Adipocyte (in vitro differentiated cells): ENCODE data around the gene TNNC1.

ENCODE experiments used
- DNase-seq: peaks from one replicate; pipeline ENCODE4 v3.0.0-alpha.2; 2015; ENCODE audit warnings: low read depth
- H3K27me3 ChIP-seq: replicated peaks from 2 replicates; pipeline ENCODE4 v1.7.0; 2013; ENCODE audit warnings: mild to moderate bottlenecking, low read length, moderate library complexity; ENCODE audit not compliant: control insufficient read depth, insufficient read depth
- H3K36me3 ChIP-seq: 2 replicates; pipeline ENCODE4 v1.7.0; 2013; ENCODE audit warnings: low read length, mild to moderate bottlenecking, moderate library complexity; ENCODE audit not compliant: control insufficient read depth, insufficient read depth, severe bottlenecking
- H3K4me1 ChIP-seq: 2 replicates; pipeline ENCODE4 v1.7.0; 2013; ENCODE audit warnings: mild to moderate bottlenecking, low read length, moderate library complexity; ENCODE audit not compliant: control insufficient read depth, insufficient read depth
- H3K4me3 ChIP-seq: 2 replicates; pipeline ENCODE4 v1.7.0; 2013; ENCODE audit warnings: mild to moderate bottlenecking, low read length, moderate library complexity
- H3K9ac ChIP-seq: 2 replicates; pipeline ENCODE4 v1.7.0; 2013; ENCODE audit warnings: mild to moderate bottlenecking, low read length, moderate library complexity
- H3K9me3 ChIP-seq: 2 replicates; pipeline ENCODE4 v1.7.0; 2013; ENCODE audit warnings: mild to moderate bottlenecking, low read length, moderate library complexity; ENCODE audit not compliant: control insufficient read depth

Gene TNNC1

DNA sequence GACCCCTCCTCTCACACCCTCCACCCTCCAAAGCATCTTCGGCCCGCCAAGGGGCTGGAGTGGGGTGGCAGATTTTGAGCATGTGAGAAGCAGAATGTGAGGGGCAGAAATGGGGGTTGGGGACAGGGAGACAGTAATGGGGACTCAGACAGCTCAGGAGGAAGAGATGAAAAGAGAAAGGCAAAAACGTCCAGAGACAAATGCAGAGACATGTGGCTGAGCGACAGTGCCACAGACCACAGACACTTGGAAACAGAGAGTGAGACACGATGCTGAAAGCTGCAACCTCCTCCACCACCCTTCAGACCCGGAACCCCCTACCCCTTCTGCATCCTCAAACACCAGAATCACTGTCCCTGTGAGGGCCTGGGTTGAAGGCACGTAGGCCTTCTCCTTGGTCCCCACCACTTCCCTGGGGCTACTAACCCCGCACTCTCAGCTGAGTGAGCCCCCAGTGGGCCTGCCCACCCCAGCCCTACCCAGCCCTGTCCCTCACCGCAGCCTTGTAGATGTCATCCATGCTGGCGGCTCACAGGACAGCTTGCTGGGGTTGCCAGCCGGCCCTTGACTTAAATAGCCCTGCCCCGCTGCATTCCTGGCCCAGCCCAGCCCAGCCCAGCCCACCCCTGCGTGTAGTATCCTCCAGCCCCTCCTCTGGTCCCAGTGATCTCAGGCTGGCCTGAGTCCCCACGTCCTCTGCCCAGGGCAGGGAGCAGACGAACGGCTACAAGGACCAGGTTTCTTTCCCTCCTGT is at the start of gene TNNC1:
TNNC1 (minus strand) TSS at position 546 of the 754 bp plus-strand sequence; CDS start at position 520, 26 bp downstream.
- H3K36me3 ChIP-seq = peaks cover 15% of the 10 kb centered on the region
- H3K9me3 ChIP-seq = no peaks in the 10 kb centered on the region
- H3K27me3 ChIP-seq = no peaks in the 10 kb centered on the region
- H3K4me3 ChIP-seq = peak within 1 kb of the TSS; percentile 98
- no peak for DNase-seq
- peak within 1 kb of the TSS; percentile 89 for H3K9ac ChIP-seq
- H3K4me1 ChIP-seq = peaks cover 15% of the 10 kb centered on the region

DNA sequence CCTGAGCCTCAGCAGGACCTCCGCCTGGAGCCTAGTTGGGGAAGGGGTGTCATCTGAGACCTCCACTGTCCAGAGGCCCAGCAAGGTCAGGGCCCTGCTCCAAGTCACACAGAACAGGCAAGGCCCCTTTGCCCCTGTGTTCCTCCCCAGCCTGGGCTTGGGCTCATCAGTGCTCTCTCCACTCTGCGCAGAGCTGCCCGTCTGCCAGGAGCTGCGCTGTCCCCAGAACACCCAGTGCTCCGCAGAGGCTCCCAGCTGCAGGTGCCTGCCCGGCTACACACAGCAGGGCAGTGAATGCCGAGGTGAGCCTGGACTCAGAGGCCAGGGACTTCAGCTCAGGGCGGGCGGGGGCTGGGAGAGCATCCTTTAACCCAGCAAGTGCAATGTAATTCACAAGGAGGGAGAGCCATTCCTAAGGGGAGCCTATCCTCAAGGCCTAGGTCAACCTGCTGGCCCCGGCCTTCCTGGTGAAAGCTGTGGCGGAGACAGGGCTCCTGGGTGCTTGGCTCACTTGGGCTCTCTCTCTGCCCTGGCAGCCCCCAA is 49.0 kb upstream of the TNNC1 start:
- Histone ChIP-seq H3K9ac (no peak overlapping the region), H3K4me3 (no peak overlapping the region), H3K36me3 (no peaks in the 10 kb centered on the region), H3K27me3 (peaks cover 13% of the 10 kb centered on the region), H3K9me3 (no peaks in the 10 kb centered on the region), H3K4me1 (peaks cover 11% of the 10 kb centered on the region)
- no peak for DNase-seq

DNA sequence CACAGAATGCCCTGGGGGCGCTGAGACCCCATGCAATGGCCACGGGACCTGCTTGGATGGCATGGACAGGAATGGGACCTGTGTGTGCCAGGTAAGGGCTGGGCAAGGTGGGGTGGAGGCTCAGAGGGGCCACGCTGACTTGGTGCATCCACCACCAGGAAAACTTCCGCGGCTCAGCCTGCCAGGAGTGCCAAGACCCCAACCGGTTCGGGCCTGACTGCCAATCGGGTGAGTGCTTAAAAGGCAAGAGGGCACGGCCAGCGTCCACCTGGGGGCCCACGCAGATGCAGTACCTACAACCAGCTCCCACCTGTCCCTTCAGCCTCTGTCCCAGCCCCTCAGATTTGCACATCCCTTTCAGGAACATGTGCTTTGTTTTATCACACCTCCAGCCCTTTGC is 48.2 kb upstream of the TNNC1 start:
- Histone ChIP-seq H3K9me3 (no peaks in the 10 kb centered on the region), H3K9ac (no peak overlapping the region), H3K36me3 (no peaks in the 10 kb centered on the region), H3K4me1 (peaks cover 13% of the 10 kb centered on the region), H3K27me3 (peaks cover 13% of the 10 kb centered on the region), H3K4me3 (no peak overlapping the region)
- no peak for DNase-seq

DNA sequence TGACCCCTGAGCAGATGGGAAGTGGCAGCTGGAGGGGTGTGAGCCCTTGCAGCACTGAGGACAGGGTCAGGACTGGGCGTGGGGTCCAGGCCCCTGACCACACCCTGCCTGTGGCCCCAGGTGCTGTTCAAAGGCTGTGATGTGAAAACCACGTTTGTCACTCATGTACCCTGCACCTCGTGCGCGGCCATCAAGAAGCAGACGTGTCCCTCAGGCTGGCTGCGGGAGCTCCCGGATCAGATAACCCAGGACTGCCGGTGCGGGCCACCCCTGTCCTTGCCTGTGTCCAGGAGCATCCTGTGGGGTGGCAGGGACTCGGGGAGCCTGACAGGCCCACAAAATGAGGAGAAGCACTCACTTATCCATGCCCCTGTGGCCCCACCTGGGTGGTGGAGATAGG is 47.2 kb upstream of the TNNC1 start:
- no peak overlapping the region for H3K9ac ChIP-seq
- H3K27me3 ChIP-seq = peaks cover 13% of the 10 kb centered on the region
- H3K36me3 ChIP-seq = no peaks in the 10 kb centered on the region
- no peak for DNase-seq
- no peaks in the 10 kb centered on the region for H3K9me3 ChIP-seq
- peaks cover 16% of the 10 kb centered on the region for H3K4me1 ChIP-seq
- H3K4me3 ChIP-seq = no peak overlapping the region

GRCh38 chr3:52498137-52499054 is 44.6 kb upstream of the TNNC1 start:
- Histone ChIP-seq H3K27me3 (no peaks in the 10 kb centered on the region), H3K36me3 (no peaks in the 10 kb centered on the region), H3K4me1 (peaks cover 25% of the 10 kb centered on the region), H3K4me3 (no peak overlapping the region), H3K9ac (peak overlapping the region; percentile 18), H3K9me3 (no peaks in the 10 kb centered on the region)
- DNase-seq = no peak

DNA sequence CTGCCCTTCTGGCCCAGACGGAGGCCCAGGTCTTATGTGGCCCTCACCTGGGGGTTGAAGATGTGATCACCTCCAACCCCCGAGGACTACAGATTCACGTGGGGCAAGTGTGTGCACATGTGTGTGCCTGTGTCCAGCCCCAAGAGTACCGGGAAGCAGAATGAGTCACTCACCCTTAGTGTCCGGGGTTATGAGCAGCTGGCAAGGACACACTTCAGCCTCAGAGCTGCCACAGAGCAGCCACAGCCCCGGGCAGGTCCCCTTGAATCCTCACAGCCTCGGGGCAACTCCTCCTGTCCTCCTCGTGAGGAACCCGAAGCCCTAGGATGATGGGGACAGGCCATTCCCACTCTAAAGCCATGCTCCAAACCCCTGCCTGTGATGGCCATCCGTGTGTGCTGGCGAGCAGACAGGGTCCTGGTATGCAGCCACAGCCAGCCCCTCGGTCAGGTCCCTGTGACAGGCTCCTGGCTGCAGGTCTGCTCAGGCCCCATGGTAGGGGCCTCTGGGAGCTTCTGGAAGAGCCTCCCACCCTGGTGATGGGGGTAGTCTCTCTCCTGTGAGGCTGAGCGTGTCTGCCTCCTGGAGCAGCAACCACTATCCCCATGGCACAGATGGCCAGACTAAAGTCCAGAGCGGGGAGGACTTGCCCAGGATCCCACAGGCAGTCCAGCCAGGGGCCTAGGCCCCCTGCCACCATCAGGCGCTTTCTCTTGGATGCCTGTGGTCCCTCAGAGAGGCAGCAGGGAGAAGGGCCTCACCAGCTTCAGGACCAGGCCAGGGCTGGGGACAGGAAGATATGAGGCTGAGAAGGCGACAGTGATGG is 42.1 kb upstream of the TNNC1 start:
- Histone ChIP-seq H3K9me3 (no peaks in the 10 kb centered on the region), H3K36me3 (peaks cover 22% of the 10 kb centered on the region), H3K4me1 (peaks cover 25% of the 10 kb centered on the region), H3K27me3 (no peaks in the 10 kb centered on the region), H3K9ac (peak overlapping the region; percentile 16), H3K4me3 (no peak overlapping the region)
- peak; percentile 9 for DNase-seq

DNA sequence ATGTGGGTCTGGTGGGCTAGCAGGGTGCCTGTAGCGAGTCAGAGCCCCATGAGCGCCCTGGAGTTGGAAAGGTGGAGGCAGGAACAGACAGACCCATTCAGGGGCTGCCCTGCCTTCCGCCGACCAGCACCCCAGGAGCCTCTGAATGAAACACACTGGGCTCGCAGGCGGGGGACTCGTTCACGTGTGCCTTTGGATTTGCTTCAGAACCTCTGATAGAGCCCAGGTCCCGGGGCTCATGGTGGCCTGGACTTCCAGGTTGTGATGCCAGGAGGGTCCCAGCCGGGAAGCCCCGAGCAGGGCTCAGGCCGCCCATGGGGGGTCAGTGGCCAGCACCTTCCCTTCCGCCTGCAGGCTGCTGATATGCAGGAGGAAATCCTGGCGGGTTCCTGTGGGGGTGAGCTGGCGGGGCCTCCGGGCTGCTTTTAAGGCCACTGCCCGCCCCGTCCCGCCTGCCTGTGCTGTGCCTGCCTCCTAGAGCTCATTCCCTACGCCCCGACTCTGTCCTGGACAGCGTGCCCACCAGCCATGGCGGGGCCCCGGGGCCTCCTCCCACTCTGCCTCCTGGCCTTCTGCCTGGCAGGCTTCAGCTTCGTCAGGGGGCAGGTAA is 41.1 kb upstream of the TNNC1 start, which contains the start of gene STAB1:
STAB1 (plus strand) TSS at position 453 of the 610 bp plus-strand sequence; CDS start at position 529, 76 bp downstream.
- no peaks in the 10 kb centered on the region for H3K9me3 ChIP-seq
- no peak within 1 kb of the TSS for H3K4me3 ChIP-seq
- H3K36me3 ChIP-seq = peaks cover 32% of the 10 kb centered on the region
- H3K9ac ChIP-seq = peak within 1 kb of the TSS; percentile 16
- H3K27me3 ChIP-seq = no peaks in the 10 kb centered on the region
- DNase-seq = no peak
- H3K4me1 ChIP-seq = peaks cover 25% of the 10 kb centered on the region

DNA sequence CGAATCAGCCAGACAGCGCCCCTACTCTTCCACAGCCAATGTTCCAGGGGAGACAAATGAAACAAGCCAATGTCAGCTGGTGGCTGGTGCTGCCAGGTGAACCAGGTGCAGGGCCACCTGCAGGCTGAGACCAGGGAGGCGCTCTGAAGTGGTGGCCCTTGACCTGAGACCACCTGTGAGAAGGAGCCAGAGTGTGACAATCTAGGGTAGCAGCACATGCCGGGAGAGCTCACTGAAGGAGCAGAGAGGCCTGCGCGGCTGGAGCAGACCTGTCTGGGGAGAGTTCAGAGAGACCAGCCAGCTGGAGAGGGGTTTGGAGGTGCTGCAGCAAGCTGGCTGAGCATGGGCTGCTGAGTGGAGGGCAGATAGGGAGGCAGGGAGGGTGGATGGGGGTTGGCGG is 40.6 kb upstream of the TNNC1 start:
- Histone ChIP-seq H3K4me1 (peaks cover 25% of the 10 kb centered on the region), H3K36me3 (peaks cover 37% of the 10 kb centered on the region), H3K9me3 (no peaks in the 10 kb centered on the region), H3K27me3 (no peaks in the 10 kb centered on the region), H3K4me3 (no peak overlapping the region), H3K9ac (no peak overlapping the region)
- DNase-seq = no peak

DNA sequence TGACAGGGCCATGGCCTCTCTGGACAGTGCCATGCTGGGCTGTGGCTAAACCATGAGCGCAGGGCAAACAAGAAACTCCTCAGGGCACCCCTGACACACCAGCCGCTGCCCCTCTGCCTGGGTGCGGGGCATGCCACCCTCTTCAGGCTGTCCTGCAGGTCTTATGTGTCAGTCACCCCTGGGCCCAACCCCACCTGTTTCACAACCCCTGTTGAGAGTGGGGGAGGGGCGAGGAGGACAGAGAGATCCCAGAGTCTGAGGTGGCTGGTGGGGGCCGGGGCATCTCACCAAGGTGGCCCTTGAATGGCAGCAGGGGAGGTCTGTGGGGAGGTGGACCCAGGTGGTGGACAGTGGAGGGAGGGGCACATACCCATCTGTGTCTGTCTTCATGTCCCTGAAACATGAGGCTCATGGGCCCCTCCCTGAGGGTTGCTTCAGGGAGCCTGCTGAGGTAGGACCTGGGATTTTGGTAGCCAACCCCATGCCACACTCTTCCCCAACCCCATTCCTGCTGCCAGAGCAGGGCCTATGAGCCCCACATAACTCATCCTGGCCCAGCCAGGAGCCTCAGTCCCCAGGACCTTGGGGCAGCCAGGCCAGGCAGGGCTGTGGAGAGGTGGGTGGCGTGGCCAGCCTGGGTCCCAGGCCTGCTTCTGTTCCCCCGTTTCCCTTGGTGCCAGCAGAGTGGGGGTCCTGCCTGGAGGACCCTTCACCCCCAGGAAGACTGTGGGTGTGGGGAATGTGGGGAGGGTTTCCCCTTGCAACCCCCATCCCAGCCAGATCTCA is 39.6 kb upstream of the TNNC1 start:
- peaks cover 20% of the 10 kb centered on the region for H3K4me1 ChIP-seq
- H3K36me3 ChIP-seq = peaks cover 46% of the 10 kb centered on the region
- no peaks in the 10 kb centered on the region for H3K27me3 ChIP-seq

DNA sequence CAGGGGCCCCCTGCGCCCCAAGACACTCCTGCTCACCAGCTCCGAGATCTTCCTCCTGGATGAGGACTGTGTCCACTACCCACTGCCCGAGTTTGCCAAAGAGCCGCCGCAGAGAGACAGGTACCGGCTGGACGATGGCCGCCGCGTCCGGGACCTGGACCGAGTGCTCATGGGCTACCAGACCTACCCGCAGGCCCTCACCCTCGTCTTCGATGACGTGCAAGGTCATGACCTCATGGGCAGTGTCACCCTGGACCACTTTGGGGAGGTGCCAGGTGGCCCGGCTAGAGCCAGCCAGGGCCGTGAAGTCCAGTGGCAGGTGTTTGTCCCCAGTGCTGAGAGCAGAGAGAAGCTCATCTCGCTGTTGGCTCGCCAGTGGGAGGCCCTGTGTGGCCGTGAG is 38.2 kb upstream of the TNNC1 start:
- DNase-seq = no peak
- Histone ChIP-seq H3K4me1 (peaks cover 12% of the 10 kb centered on the region), H3K4me3 (no peak overlapping the region), H3K9ac (no peak overlapping the region), H3K27me3 (no peaks in the 10 kb centered on the region), H3K36me3 (peaks cover 60% of the 10 kb centered on the region), H3K9me3 (no peaks in the 10 kb centered on the region)

More for the DNA sequence above, 39.6 kb upstream of the TNNC1 start:
- no peak for DNase-seq
- Histone ChIP-seq H3K4me3 (no peak overlapping the region), H3K9ac (no peak overlapping the region), H3K9me3 (no peaks in the 10 kb centered on the region)
